Activated CD4-positive, CD25-positive, alpha-beta regulatory T cell treated with anti-CD3 and anti-CD28 coated beads, Interleukin-2, amount 50 U/mL, for 16 hours (primary cell): Measurements from ENCODE around the gene TAF3.
"Not testable (repeated sequence)": the region's sequence is repeated elsewhere in the genome, so short reads cannot be mapped to it uniquely, and the experiment has no call there.

Source experiments
- DNase-seq: peaks from one replicate; pipeline ENCODE4 v3.0.0-alpha.2; 2020; ENCODE audit warnings: low read depth, low spot score

The TAF3 gene

GRCh38 chr10:7818295-7819120 lies at the start of gene TAF3:
Gene TAF3, plus strand, starts transcription at chr10:7818505. Its CDS starts 205 bp downstream, at chr10:7818710.
- peak; percentile 90 for DNase-seq

- DNase-seq, result no peak
Measured at GRCh38 chr10:7773845-7774801, 44.2 kb upstream of the TAF3 start.

GRCh38 chr10:7776777-7777176 lies 41.5 kb upstream of the TAF3 start:
- no peak for DNase-seq

GRCh38 chr10:7782194-7782593 lies 36.1 kb upstream of the TAF3 start:
- not testable (repeated sequence) for DNase-seq

DNA sequence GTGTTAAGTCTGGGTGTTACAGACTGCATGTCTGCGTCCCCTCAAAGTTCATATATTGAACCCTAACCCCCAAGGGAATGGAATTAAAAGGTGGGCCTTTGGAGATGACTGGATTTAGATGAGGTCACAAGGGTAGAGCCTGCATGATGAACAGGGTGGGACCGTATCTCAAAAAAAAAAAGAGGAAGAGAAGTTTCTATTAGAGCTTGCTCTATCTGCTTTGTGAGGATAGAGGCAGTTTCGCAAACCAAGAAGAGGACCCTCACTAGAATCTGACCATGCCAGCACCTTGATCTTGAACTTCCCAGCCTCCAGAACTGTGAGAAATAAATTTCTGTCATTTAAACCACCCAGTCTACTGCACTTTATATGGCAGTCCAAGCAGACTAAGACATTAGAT lies 31.9 kb upstream of the TAF3 start:
- DNase-seq, result no peak

DNA sequence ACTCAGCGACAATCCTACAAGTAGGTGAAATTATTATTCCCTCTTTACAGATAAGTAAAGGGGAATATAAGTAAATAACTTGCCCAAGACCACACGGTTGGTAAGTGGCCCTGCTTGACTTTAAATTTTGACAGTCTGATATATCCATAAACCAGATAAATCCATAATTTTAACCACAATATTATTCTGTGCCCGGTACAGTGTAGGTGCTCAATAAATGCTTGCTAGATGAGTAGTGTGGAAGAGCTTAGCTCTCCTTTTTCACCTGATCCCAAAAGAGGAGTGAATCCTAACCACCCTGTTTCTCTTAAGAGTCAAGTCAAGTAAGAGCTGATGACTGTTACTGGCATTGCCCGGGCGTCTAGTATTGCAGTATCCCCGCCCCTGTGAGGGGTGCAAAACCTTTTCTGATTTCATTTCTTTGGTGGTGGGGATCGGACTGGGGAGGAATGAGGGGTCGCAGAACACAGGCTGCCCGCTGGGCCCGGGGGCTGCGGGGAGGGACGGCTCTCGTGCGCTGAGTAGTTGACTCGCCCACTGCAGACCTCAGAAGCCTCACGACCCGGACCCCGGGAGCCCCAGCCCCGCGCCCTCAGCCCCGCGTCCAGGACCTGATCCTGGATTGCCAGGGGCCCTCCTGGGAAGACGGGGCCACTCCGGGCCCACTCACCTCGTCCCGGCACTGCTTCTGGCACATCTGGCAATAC lies 31.0 kb upstream of the TAF3 start:
- DNase-seq, result no peak

DNA sequence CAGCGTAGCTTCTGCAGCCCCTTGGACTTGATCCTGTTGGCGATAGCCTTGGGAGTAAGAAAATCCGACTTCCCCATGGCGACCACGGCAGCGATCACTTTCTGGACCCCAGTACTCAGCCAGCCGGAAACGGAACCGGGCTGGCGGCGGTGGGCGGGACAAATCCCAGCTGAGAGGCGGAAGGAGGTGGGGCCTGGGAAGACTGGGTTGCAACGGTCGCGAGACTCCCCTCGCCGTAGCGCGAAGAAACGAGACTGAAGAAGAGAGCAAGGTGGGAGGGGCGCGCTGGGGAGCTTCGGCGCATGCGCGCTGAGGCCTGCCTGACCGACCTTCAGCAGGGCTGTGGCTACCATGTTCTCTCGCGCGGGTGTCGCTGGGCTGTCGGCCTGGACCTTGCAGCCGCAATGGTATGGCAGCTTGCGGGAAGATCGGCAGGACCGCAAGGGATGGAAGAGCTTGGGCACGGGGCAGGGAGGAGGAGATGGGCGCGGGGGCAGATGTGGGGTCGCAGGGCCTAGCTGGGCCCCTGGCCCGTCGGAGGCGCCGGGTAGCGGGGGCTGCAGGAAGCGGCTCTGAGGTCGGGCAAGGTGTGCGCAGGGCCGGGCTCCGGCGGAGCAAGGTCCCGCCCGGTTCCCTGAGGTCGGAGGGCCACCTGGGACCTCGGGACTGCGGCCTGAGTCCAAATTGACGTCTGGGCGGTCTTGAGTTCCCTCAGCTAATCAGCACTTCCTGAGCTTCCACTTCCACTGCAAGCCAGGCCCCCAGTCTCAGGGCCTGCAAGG lies 30.3 kb upstream of the TAF3 start, which contains the start of the genes ATP5F1C and KIN:
Gene ATP5F1C (plus strand): TSS at position 321 of the 782 bp plus-strand sequence. CDS start 31 bp downstream, at position 352.
Gene KIN (minus strand): TSS at position 137 of the 782 bp plus-strand sequence. CDS start 60 bp downstream, at position 77.
- DNase-seq, result peak; percentile 95

DNA sequence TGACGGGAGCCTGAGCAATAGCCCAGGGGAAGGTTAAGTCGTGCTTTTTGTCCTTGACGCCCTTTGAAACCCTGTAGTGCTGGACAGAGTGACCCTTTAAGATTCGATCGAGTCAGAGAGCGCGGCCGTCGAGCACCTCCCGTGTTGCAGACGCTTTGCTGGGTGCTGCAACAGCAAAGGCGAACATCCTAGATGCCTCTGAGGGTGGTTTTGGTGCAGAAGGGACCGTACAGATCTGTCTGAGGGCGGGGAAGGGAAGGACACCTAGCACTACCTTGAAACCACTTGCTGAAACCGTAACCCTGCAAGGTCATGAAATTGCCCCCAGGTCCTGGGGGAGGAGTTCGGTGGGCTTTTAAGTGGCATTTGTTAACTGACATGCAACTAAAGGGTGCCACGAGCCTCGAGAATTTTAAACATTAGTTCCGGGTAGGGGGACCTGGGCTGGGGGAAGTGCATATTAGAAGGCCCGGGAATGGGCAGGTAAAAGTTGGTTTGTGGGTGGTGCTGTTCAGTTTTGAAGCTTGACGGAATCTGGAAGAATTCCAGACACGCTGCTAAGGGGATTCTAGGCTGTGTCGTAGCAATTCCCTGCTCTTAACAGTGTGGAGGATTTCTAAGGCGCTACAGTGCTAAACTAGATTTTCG lies 29.5 kb upstream of the TAF3 start:
- no peak for DNase-seq

DNA sequence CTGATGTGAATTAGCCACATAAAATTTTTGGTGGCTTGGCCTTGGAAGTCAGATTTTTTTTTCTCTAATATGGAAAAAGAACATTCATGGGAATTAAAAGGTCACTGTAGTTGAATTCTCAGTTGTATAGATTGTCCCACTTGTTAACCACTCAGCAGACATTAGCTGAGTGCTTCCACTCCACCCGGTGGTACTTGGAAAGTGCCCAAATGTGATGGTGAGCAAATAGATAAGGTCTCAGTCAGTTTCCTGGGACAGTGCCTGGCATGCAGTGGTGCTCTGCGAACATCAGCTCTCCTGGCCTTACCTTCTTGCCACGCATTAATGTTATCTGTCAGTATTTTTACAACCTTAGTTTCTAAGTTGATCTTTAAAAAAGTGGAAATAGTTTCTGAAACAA lies 28.9 kb upstream of the TAF3 start:
- DNase-seq, result no peak

GRCh38 chr10:7792541-7792940 lies 25.8 kb upstream of the TAF3 start:
- no peak for DNase-seq

DNA sequence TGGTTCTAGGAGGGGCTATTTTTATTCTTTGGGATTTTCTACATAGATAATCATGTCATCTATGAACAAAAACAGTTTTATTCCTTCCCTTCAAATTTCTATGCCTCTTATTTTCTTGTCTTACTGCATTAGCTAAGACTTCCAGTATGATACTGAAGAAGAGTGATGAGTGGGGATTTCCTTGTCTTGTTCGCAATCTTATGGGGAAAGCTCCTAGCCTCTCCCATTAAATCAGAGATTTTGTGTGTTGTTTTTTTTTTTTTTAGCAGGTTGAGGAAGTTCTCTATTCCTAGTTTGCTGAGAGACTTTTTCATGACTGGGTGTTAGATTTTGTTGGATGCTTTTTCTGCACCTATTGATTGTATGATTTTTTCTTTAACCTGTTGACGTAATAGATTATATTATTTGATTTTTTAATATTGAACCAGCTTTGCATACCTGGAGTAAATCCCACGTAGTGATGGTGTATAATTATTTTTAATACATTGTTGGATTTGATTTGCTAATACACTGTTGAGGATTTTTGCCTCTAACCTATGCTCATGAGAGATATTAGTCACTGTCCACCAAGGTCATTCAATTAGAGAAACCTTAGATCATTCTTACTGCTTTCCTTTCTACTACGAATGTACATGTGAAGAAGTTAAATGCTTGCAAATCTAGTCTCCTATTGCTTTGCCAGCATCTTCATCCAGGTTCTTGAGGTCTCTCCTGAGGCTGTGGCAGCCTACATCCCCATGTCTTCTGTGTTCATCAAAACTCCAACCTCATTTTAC lies 23.9 kb upstream of the TAF3 start:
- no peak for DNase-seq

DNA sequence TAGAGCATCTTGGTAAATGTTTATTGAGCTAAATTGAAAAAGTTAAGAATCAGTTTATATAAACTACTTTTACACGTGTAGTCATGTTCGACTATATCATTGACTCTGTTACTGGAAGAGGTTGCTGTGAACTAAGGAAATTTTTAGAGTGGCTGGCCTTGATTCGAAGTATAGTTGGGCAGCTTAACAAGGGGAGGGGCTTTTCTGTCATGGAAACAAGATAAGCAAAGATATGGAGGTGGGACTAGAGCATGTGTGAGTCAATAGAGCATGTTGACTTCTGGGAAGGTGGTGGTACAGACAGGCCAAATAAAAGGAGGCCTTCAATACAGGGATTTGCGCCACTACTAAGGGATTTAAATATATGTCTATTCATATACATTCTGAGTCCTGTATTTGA lies 22.7 kb upstream of the TAF3 start:
- DNase-seq, result no peak

DNA sequence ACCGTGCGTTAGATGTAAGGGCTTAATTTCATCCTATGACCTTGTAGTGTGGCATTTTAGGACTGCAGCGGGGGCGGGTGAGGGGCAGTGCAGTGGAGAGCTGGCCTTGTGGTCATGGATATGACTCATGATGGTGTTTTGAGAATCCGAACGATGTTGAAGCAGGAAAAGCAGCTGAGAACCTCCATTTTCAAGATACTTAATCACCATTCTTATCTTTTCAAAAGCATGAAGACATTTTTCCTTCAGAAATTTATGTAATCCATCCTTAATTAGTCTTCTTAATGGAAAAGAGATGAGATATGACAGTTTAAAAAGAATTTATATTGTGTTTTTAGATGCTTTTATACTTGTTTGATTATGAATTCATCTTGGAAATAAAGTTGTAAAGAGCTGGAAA lies 20.7 kb upstream of the TAF3 start:
- no peak for DNase-seq

DNA sequence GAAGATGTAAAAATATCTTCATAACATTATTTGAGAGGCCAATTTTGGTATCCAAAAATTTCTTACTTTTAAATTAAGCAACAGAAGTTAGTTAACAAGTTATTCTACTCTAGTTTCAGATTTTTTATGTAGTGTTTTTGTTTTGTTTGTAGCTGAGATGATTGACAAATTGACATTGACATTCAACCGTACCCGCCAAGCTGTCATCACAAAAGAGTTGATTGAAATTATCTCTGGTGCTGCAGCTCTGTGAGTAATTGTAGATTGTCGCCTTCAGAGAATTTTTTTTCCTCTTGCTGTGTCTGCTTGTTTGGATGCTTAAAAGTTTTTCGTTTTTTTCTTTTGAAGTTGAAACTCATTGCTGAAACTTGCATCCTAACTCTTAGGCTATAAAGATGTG lies 15.7 kb upstream of the TAF3 start:
- DNase-seq, result no peak

DNA sequence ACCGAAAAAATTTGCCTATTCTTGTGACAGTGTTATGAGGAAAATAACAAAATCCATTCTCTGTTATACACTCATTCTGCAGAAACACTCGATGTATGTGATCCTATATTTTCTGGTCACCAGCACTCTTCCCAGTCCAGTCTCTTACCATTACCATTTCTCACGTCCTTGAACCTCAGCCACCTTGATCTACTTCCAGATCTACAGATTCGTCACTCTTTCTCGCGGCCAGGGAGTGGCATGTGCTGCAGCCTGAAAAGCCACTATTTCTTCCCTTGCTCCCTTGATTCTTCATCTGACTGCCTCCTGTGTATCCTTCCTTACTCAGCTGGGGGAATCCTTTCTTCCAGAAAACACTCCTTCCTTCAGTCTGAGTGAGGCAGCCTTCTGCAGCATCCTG lies 14.1 kb upstream of the TAF3 start:
- DNase-seq, result no peak

DNA sequence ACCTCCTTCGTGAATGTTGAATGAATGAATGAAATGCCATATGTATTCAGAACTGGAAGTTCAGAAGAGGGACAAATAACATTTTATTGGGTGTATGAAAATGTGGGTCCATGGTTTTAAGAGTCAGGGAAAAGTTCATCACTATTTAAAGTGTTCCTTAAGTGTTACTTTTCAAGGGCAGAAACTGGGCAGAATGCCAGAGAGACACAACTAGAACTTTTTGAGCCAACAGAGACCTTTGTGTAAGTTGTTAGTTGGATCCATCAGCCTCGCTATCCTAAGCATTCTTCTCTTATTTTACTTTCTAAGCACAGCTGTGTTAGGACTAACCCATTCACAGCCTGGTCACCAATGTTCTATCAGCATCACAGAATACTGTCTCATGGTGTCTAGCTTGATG lies 13.6 kb upstream of the TAF3 start:
- no peak for DNase-seq

GRCh38 chr10:7808686-7809267 lies 9.5 kb upstream of the TAF3 start:
- DNase-seq, result no peak

DNA sequence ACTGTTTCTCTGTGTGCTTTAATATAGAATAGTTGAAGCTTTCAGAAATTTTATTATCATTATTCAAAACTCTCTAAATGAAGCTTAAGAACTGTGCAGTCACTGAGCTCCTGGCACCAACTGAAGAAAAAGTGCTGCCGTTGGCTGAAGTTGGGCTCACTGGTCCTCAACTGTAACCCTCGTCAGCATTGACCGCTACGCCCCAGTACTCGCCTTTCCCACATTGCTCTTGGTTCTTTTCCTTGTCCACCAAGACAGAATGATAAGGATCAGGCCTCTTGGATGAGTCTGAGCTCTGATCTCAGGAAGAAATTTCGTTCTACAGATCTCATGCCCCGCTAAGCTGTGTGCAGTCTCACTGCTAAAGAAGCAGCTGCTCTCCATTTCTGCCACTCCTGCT lies 7.9 kb upstream of the TAF3 start:
- DNase-seq, result no peak

- DNase-seq, result no peak
Measured at GRCh38 chr10:7811000-7811399, 7.3 kb upstream of the TAF3 start.
